NCI-H82 treated with DMSO at 0.1 percent for 48 hours (cell line): ENCODE measurements around the gene SOX21.

Experiments used
- DNase-seq: peaks from one replicate; lab custom pipeline; 2025; ENCODE audit not compliant: unreplicated experiment; lab: John Stamatoyannopoulos, UW

SOX21 gene

GRCh38 chr13:94679614-94680013, 32.7 kb downstream of the SOX21 start:
- DNase-seq: no peak

DNA sequence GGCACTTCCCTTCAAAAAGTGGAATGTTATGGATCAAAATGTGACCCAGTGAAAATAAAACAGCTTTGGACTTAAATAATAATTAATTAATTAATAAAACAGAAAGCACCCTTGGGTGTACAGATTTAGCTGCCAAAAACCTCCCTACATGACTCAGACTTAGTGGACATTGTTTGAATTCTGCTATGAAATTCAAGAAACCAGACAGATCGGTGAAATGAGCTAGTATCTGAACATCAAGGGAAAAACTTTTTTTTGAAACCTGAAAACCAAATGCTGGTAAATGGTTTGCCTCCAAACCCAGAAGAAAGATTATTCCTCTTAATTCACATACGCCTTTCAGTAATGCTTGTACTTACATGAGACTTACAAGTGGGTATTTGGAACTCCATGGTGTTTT, 33.5 kb downstream of the SOX21 start:
- no peak for DNase-seq

GRCh38 chr13:94677799-94678198, 34.5 kb downstream of the SOX21 start:
- DNase-seq: peak; percentile 15

- peak; percentile 57 for DNase-seq
These were observed 37.6 kb downstream of the SOX21 start for GRCh38 chr13:94674609-94675348.

GRCh38 chr13:94673851-94674250, 38.5 kb downstream of the SOX21 start:
- DNase-seq: no peak

- no peak for DNase-seq
These were observed 39.9 kb downstream of the SOX21 start for GRCh38 chr13:94672400-94672799.

DNA sequence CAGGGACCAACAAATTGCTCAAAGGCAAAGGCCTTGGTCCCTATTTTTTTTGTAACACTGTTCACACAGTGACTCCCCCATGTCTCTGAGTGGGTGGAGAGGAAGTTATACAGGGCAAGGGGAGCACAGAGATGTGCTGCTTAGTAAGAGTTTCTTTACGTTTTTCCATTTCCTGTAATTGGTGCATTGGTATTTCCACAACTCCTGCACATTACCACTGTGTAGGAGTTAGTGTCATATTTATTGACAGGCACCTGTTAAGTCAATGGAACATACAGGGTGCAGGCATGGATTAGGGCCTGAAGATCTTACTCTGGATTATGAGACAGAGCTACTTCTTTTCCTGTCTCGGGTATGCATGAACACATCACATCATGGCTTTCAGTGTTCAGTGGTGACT, 45.2 kb downstream of the SOX21 start:
- no peak for DNase-seq

DNA sequence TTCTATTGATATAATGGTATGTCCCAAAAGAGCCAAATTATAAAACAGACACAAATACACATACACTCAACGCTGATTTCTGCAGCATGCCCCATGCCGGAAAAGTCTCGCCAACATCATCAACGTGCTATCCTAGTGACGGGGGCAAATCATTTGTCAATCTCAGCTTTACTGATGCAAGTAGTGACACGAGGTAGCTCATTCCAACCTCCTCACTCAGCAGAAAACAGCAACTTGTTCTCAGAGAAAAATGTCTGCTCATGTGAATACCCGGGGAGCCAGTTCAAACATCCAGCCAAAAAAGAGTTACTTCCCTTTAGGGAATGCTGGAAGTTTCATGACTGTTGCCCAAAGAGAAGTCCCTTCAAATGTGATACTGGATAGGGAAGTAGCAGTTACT, 46.3 kb downstream of the SOX21 start:
- DNase-seq: no peak

DNA sequence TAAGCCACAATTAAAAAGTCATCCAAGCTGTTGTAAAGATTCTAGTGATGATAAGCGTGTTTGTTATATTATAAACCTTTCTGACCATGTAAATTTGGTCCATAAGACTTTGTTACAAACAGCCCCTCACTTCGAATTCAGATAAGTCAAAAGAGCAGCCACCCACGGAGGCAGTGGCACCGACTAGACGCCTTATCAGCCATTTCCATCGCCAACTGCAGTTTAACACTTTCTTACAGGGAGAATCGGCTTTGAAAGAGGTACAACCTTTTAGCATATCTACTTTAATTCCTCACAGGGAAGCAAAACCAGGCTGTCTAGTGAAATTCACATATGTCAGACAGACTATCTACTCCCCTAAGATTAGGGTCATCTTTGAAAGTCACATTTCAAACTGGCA, 47.5 kb downstream of the SOX21 start:
- peak; percentile 71 for DNase-seq

GRCh38 chr13:94662274-94662945, 49.9 kb downstream of the SOX21 start:
- no peak for DNase-seq

- no peak for DNase-seq
These were observed 50.9 kb downstream of the SOX21 start for GRCh38 chr13:94661406-94661805.

DNA sequence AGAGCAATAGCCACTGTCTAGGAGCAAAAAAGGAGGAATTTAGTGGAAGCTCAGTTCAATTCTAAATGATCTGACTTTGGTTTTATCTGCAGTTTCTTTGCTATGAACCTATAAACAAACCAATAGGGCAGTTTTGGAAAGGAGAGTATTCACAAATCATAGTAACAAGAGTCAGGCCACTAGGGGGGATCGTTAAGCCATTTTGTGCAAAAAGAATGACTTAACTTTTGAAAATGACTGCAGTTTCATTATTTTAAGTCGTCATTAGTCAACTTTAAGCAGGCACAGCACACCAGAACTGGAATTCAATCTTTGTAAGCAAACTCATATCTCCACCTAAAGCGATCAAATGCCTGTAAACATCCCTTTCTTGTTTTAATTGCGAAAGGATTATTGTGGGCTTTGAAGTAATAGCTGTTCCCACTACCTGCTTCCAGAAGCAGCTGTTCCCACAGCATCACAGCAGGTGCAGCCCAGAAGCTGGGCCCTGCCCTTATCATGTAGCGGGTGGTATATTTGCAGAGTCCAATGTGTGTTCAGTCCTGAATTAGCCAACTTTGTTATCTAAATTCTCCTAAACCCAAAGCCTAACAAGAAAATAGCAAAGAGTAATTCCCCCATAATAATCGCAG, 51.5 kb downstream of the SOX21 start:
- peak; percentile 60 for DNase-seq
